ENCODE results near the gene FAIM2. TPM values are rescaled to one million over a fixed set of nuclear protein-coding genes. Genes with fewer than 3 reads are reported as not detected.

FAIM2 gene
- total RNA-seq, 1 experiment from 2014 or later = 0.18 TPM

- Histone ChIP-seq H3K4me2 (ENCODE audit: low read length) (peak within 1 kb of the TSS; percentile 97), H2AFZ (ENCODE audit: low read length) (peak within 1 kb of the TSS; percentile 88), H3K9ac (ENCODE audit: low read length) (peak within 1 kb of the TSS; percentile 89), H3K27ac (ENCODE audit: low read length) (peak within 1 kb of the TSS; percentile 76), H3K9me2 (replicated peaks; ENCODE audit: low read length) (no peaks in the 10 kb centered on the region), H3K4me1 (ENCODE audit: insufficient read depth, low read length) (peaks cover 17% of the 10 kb centered on the region), H3K27me3 (ENCODE audit: low read length) (no peaks in the 10 kb centered on the region), H3F3A (ENCODE audit: low read length, unreplicated experiment) (no peaks in the 10 kb centered on the region), H3K79me2 (ENCODE audit: low read length) (peaks cover 22% of the 10 kb centered on the region), H3K4me3 (ENCODE audit: low read length) (peak within 1 kb of the TSS; percentile 92), H3K9me3 (ENCODE audit: low read length) (no peaks in the 10 kb centered on the region), H3K36me3 (ENCODE audit: low read depth, low read length) (no peaks in the 10 kb centered on the region), H4K20me1 (ENCODE audit: low read length) (no peaks in the 10 kb centered on the region)
- ATAC-seq = peak; percentile 95
- ChIA-PET CTCF (no interaction called here), POLR2A (ENCODE audit: unreplicated experiment) (interaction anchor here (0.5 to 0.6 kb wide), 5 partner anchors 12 to 178 kb away, joined by 3 to 4 read pairs (median 3); partner anchors contain the start of gene NCKAP5L)
- TSS peak; percentile 90 for BruUV-seq (replicated peaks)
- peak; percentile 93 for DNase-seq
- no peak for TF ChIP-seq EZH2phosphoT487 (IDR thresholded peaks at IDR 0.05; ENCODE audit: borderline replicate concordance, low read length)
- no peak for TF ChIP-seq EZH2 (IDR thresholded peaks at IDR 0.05; ENCODE audit: low read length, unreplicated experiment)
- TF ChIP-seq, protein P1, sequence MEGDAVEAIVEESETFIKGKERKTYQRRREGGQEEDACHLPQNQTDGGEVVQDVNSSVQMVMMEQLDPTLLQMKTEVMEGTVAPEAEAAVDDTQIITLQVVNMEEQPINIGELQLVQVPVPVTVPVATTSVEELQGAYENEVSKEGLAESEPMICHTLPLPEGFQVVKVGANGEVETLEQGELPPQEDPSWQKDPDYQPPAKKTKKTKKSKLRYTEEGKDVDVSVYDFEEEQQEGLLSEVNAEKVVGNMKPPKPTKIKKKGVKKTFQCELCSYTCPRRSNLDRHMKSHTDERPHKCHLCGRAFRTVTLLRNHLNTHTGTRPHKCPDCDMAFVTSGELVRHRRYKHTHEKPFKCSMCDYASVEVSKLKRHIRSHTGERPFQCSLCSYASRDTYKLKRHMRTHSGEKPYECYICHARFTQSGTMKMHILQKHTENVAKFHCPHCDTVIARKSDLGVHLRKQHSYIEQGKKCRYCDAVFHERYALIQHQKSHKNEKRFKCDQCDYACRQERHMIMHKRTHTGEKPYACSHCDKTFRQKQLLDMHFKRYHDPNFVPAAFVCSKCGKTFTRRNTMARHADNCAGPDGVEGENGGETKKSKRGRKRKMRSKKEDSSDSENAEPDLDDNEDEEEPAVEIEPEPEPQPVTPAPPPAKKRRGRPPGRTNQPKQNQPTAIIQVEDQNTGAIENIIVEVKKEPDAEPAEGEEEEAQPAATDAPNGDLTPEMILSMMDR (conservative IDR thresholded peaks at IDR 0.05; ENCODE audit: low read depth, low read length) = no peak
- intact Hi-C loops (cut with micrococcal nuclease) = loop anchor here (2.0 kb wide), 1 partner anchor 14 kb away; the partner anchor contains the start of gene NCKAP5L
Measured at GRCh38 chr12:49842519-49843352, 61.0 kb downstream of the FAIM2 start, which contains the start of gene BCDIN3D. BCDIN3D (minus strand) TSS chr12:49843106; CDS start chr12:49843087, 19 bp downstream.

- intact Hi-C loops (cut with micrococcal nuclease) = loop anchor here (1.0 kb wide), 1 partner anchor 63 kb away; no protein-coding TSS in a partner anchor
- TF ChIP-seq, protein P1 (conservative IDR thresholded peaks at IDR 0.05; ENCODE audit: low read depth, low read length) = peak; percentile 82
- no peak for TF ChIP-seq EZH2 (IDR thresholded peaks at IDR 0.05; ENCODE audit: low read length, unreplicated experiment)
- TF ChIP-seq EZH2phosphoT487 (IDR thresholded peaks at IDR 0.05; ENCODE audit: borderline replicate concordance, low read length) = no peak
- Histone ChIP-seq H3F3A (ENCODE audit: low read length, unreplicated experiment) (no peaks in the 10 kb centered on the region), H3K79me2 (ENCODE audit: low read length) (peaks cover 22% of the 10 kb centered on the region), H3K9me3 (ENCODE audit: low read length) (no peaks in the 10 kb centered on the region), H3K4me3 (ENCODE audit: low read length) (no peak overlapping the region), H3K27ac (ENCODE audit: low read length) (no peak overlapping the region), H3K27me3 (ENCODE audit: low read length) (no peaks in the 10 kb centered on the region), H3K9ac (ENCODE audit: low read length) (no peak overlapping the region), H3K4me2 (ENCODE audit: low read length) (no peak overlapping the region), H2AFZ (ENCODE audit: low read length) (no peak overlapping the region), H4K20me1 (ENCODE audit: low read length) (no peaks in the 10 kb centered on the region), H3K4me1 (ENCODE audit: insufficient read depth, low read length) (peaks cover 17% of the 10 kb centered on the region), H3K9me2 (replicated peaks; ENCODE audit: low read length) (no peaks in the 10 kb centered on the region), H3K36me3 (ENCODE audit: low read depth, low read length) (no peaks in the 10 kb centered on the region)
- POLR2A ChIA-PET (ENCODE audit: unreplicated experiment) = no interaction called here
- CTCF ChIA-PET = interaction anchor here (0.6 to 0.8 kb wide), 4 partner anchors 11 to 122 kb away, joined by 3 to 4 read pairs (median 4); partner anchors contain the start of genes NCKAP5L and TMBIM6
- DNase-seq (peak; percentile 60), ATAC-seq (peak; percentile 17; the same call in 1 of the 2 replicates)
- no TSS peak for BruUV-seq (replicated peaks)
Measured at GRCh38 chr12:49838973-49839633, 64.6 kb downstream of the FAIM2 start.

Data from PC-3 (cell line).